H1 (cell line): ENCODE results near the gene CHCHD6. TPM values are rescaled to one million over a fixed set of nuclear protein-coding genes. Genes with fewer than 3 reads are reported as not detected.

Experiments
- CTCF ChIA-PET: fragments of 300-600 bp; sonication (Branson Sonifier 250); formaldehyde crosslinking; loops from one replicate; lab custom pipeline; 2021; ENCODE audit not compliant: partially characterized antibody; lab: Charles Lee
- POLR2A ChIA-PET: fragments of 300-600 bp; sonication (Branson Sonifier 250); formaldehyde crosslinking; loops from one replicate; lab custom pipeline; 2021; ENCODE audit warnings: inconsistent platforms; ENCODE audit not compliant: partially characterized antibody; lab: Charles Lee
- DNase-seq, 2 experiments: peaks; one replicate each; pipeline versions ENCODE4 v3.0.0 to v3.0.0-alpha.2; 2010 to 2022; ENCODE audit warnings: low spot score in 2 of 2, low read depth in 1 of 2, mixed read lengths in 1 of 2
- FAIRE-seq: peaks from 2 replicates; lab custom pipeline; 2011; peaks lifted over from hg19 to GRCh38; lab: Jason Lieb, UNC
- H2AFZ ChIP-seq: 2 replicates; pipeline ENCODE4 v1.8.1; 2012; ENCODE audit warnings: low read length, inconsistent platforms
- H2AK5ac ChIP-seq: 2 replicates; pipeline ENCODE4 v1.6.1; 2013; ENCODE audit warnings: low read depth, low read length
- H2BK120ac ChIP-seq: replicated peaks from 2 replicates; pipeline ENCODE3; 2013; ENCODE audit warnings: low read depth, low read length, inconsistent platforms
- H2BK12ac ChIP-seq: 2 replicates; pipeline ENCODE4 v1.6.1; 2013; ENCODE audit warnings: low read depth, low read length
- H2BK15ac ChIP-seq: 2 replicates; pipeline ENCODE4 v1.6.1; 2013; ENCODE audit warnings: low read length
- H2BK20ac ChIP-seq: 2 replicates; pipeline ENCODE4 v1.6.1; 2013; ENCODE audit warnings: low read length
- H2BK5ac ChIP-seq: 2 replicates; pipeline ENCODE4 v1.6.1; 2013; ENCODE audit warnings: low read depth, low read length
- H3K14ac ChIP-seq: 2 replicates; pipeline ENCODE4 v1.6.1; 2013; ENCODE audit warnings: inconsistent platforms; ENCODE audit not compliant: insufficient read length
- H3K18ac ChIP-seq: 2 replicates; pipeline ENCODE4 v1.6.1; 2013; ENCODE audit warnings: low read length; ENCODE audit errors: extremely low read depth
- H3K23ac ChIP-seq: 2 replicates; pipeline ENCODE4 v1.6.1; 2013; ENCODE audit warnings: inconsistent platforms; ENCODE audit not compliant: insufficient read length
- H3K23me2 ChIP-seq: 2 replicates; pipeline ENCODE4 v1.6.1; 2013; ENCODE audit warnings: low read depth, low read length
- H3K27ac ChIP-seq: 2 replicates; pipeline ENCODE4 v1.6.1; 2011; ENCODE audit warnings: low read depth, low read length, inconsistent platforms
- H3K27me3 ChIP-seq, 4 experiments: replicated peaks in 1 of 4; 1 replicate in 1 of 4; 2 replicates in 3 of 4; pipeline versions ENCODE4 v1.6.1 to v1.8.1; 2011 to 2013; ENCODE audit warnings: low read length in 3 of 4, mild to moderate bottlenecking in 3 of 4, inconsistent platforms in 2 of 4, mixed read lengths in 2 of 4, moderate library complexity in 1 of 4; ENCODE audit not compliant: control insufficient read depth in 3 of 4, insufficient read depth in 3 of 4; ENCODE audit errors: extremely low read depth in 1 of 4
- H3K36me3 ChIP-seq, 4 experiments: 2 replicates each; pipeline versions ENCODE4 v1.6.1 to v1.8.1; 2011 to 2013; ENCODE audit warnings: mild to moderate bottlenecking in 4 of 4, low read length in 3 of 4, moderate library complexity in 2 of 4, control low read depth in 1 of 4, inconsistent platforms in 1 of 4; ENCODE audit not compliant: insufficient read depth in 4 of 4, control insufficient read depth in 2 of 4
- H3K4ac ChIP-seq: replicated peaks from 2 replicates; pipeline ENCODE3; 2013; ENCODE audit warnings: low read length, low read depth, mixed read lengths, inconsistent platforms; ENCODE audit not compliant: insufficient read length
- H3K4me1 ChIP-seq, 4 experiments: replicated peaks in 1 of 4; 1 replicate in 1 of 4; 2 replicates in 3 of 4; pipeline versions ENCODE4 v1.6.1 to v1.8.1; 2011 to 2013; ENCODE audit warnings: low read length in 3 of 4, inconsistent platforms in 2 of 4, mixed read lengths in 1 of 4; ENCODE audit not compliant: insufficient read depth in 4 of 4, control insufficient read depth in 3 of 4
- H3K4me2 ChIP-seq, 2 experiments: 2 replicates each; pipeline versions ENCODE4 v1.6.1 to v1.8.1; 2011 to 2013; ENCODE audit warnings: low read depth in 2 of 2, low read length in 2 of 2, control low read depth in 1 of 2, inconsistent platforms in 1 of 2, mild to moderate bottlenecking in 1 of 2; ENCODE audit not compliant: insufficient read depth in 1 of 2
- H3K4me3 ChIP-seq, 4 experiments: fragments of 200-600, 300-600 bp in 1 of 4; sonication (generic), shearing (Covaris generic), sonication (Bioruptor Twin) in 1 of 4; 2 replicates each; pipeline versions ENCODE4 v1.5.1 to v1.8.1; 2011 to 2016; ENCODE audit warnings: low read length in 4 of 4, low read depth in 3 of 4, control low read depth in 2 of 4, inconsistent platforms in 2 of 4, mild to moderate bottlenecking in 2 of 4, mixed read lengths in 1 of 4, moderate library complexity in 1 of 4; ENCODE audit not compliant: insufficient read depth in 2 of 4; ENCODE audit errors: extremely low read depth in 1 of 4
- H3K56ac ChIP-seq: replicated peaks from 2 replicates; pipeline ENCODE3; 2013; ENCODE audit warnings: low read depth, mild to moderate bottlenecking, mixed read lengths, low read length, inconsistent platforms; ENCODE audit not compliant: insufficient read length
- H3K79me1 ChIP-seq: 2 replicates; pipeline ENCODE4 v1.6.1; 2013; ENCODE audit warnings: low read depth, low read length, control low read depth
- H3K79me2 ChIP-seq, 2 experiments: 2 replicates each; pipeline versions ENCODE4 v1.6.1 to v1.8.1; 2012 to 2013; ENCODE audit warnings: low read length in 2 of 2, mild to moderate bottlenecking in 2 of 2, inconsistent platforms in 1 of 2; ENCODE audit not compliant: insufficient read depth in 2 of 2, control insufficient read depth in 1 of 2
- H3K9ac ChIP-seq, 4 experiments: replicated peaks in 1 of 4; 1 replicate in 1 of 4; 2 replicates in 3 of 4; pipeline versions ENCODE4 v1.6.1 to v1.8.1; 2011 to 2013; ENCODE audit warnings: low read depth in 3 of 4, low read length in 3 of 4, control low read depth in 2 of 4, mild to moderate bottlenecking in 2 of 4, moderate library complexity in 2 of 4, inconsistent platforms in 1 of 4; ENCODE audit errors: extremely low read depth in 1 of 4
- H3K9me3 ChIP-seq, 2 experiments: 2 replicates each; pipeline versions ENCODE4 v1.6.1 to v1.8.1; 2012 to 2013; ENCODE audit warnings: mild to moderate bottlenecking in 2 of 2, moderate library complexity in 2 of 2, control low read depth in 1 of 2, inconsistent platforms in 1 of 2, low read depth in 1 of 2, low read length in 1 of 2, mixed read lengths in 1 of 2; ENCODE audit not compliant: insufficient read depth in 2 of 2
- H4K20me1 ChIP-seq, 2 experiments: replicated peaks in 1 of 2; 2 replicates each; pipeline versions ENCODE3 to v1.8.1; 2011 to 2013; ENCODE audit warnings: inconsistent platforms in 2 of 2, low read length in 2 of 2, mild to moderate bottlenecking in 1 of 2; ENCODE audit not compliant: insufficient read depth in 2 of 2, control insufficient read depth in 1 of 2
- H4K5ac ChIP-seq: 2 replicates; pipeline ENCODE4 v1.6.1; 2013; ENCODE audit warnings: low read length, low read depth, mixed read lengths, inconsistent platforms; ENCODE audit not compliant: insufficient read length
- H4K8ac ChIP-seq: 2 replicates; pipeline ENCODE4 v1.8.0; 2013; ENCODE audit warnings: mild to moderate bottlenecking, moderate library complexity, low read length, inconsistent platforms; ENCODE audit not compliant: insufficient read depth; ENCODE audit errors: extremely low read depth
- H4K91ac ChIP-seq: replicated peaks from 2 replicates; pipeline ENCODE3; 2013; ENCODE audit warnings: low read length, mixed read lengths, inconsistent platforms; ENCODE audit not compliant: insufficient read length
- ATF2 ChIP-seq: IDR thresholded peaks from 2 replicates; pipeline ENCODE4 v1.6.1; 2012; ENCODE audit warnings: low read length, inconsistent platforms
- CEBPB ChIP-seq: IDR thresholded peaks from 2 replicates; pipeline ENCODE4 v1.6.1; 2012; ENCODE audit warnings: low read depth, low read length
- FOSL1 ChIP-seq: IDR thresholded peaks from 2 replicates; pipeline ENCODE4 v1.6.1; 2011; ENCODE audit warnings: mild to moderate bottlenecking, low read depth, low read length, moderate library complexity; ENCODE audit not compliant: insufficient read depth
- HDAC2 ChIP-seq, 2 experiments: fragments of 300-600 bp in 1 of 2; sonication (generic) in 1 of 2; IDR thresholded peaks; 2 replicates each; pipeline ENCODE4 v1.6.1; 2011 to 2012; ENCODE audit warnings: low read depth in 2 of 2, low read length in 2 of 2, mild to moderate bottlenecking in 2 of 2, moderate library complexity in 2 of 2, borderline replicate concordance in 1 of 2, inconsistent platforms in 1 of 2
- POLR2A ChIP-seq, 2 experiments: IDR thresholded peaks; 1 replicate in 1 of 2; 2 replicates in 1 of 2; pipeline ENCODE4 v1.6.1; 2011; ENCODE audit warnings: low read depth in 2 of 2, low read length in 2 of 2, mild to moderate bottlenecking in 2 of 2; ENCODE audit errors: control extremely low read depth in 1 of 2
- SIRT6 ChIP-seq: IDR thresholded peaks from one replicate; pipeline ENCODE4 v1.7.1; 2012; ENCODE audit warnings: low read length, inconsistent platforms
- SP1 ChIP-seq: IDR thresholded peaks from 2 replicates; pipeline ENCODE4 v1.6.1; 2011; ENCODE audit warnings: low read depth, low read length
- TAF1 ChIP-seq: IDR thresholded peaks from 2 replicates; pipeline ENCODE4 v1.6.1; 2011; ENCODE audit warnings: mild to moderate bottlenecking, low read depth, low read length
- TEAD4 ChIP-seq: IDR thresholded peaks from 2 replicates; pipeline ENCODE4 v1.6.1; 2012; ENCODE audit warnings: low read depth, low read length, inconsistent platforms, mixed read lengths
- USF2 ChIP-seq: IDR thresholded peaks from 2 replicates; pipeline ENCODE4 v1.6.1; 2011; ENCODE audit warnings: low read length, improper control_type of control experiment
- WGBS, 2 experiments: shearing (Covaris generic) in 1 of 2; methylation state at CpG; one replicate each; pipeline versions ENCODE4 v1.1.6 to v1.1.7; 2013 to 2015; ENCODE audit warnings: low lambda C conversion rate in 2 of 2, mixed read lengths in 2 of 2, inconsistent platforms in 1 of 2, low coverage in 1 of 2, missing lambda C conversion rate in 1 of 2; ENCODE audit not compliant: insufficient replicate concordance in 2 of 2, insufficient coverage in 1 of 2, insufficient read length in 1 of 2; ENCODE audit errors: extremely low coverage in 1 of 2, missing lambda C conversion rate in 1 of 2; 5-methylcytosine and 5-hydroxymethylcytosine counted together
- polyA plus RNA-seq, 7 experiments: library from polyadenylated mRNA; depleted of rRNA in 3 of 7; stranded (reverse) in 5 of 7; unstranded in 2 of 7; fragments of >200 nt in 5 of 7; fragments of 200-250 nt in 2 of 7; gene quantifications; 1 replicate in 5 of 7; 2 replicates in 1 of 7; 4 replicates in 1 of 7; pipeline versions ENCODE4 v1.2.1 to v1.2.3, GENCODE V29; 2011 to 2013; ENCODE audit warnings: missing spikeins in 2 of 7, mixed read lengths in 2 of 7
- total RNA-seq: library from RNA; stranded (reverse); fragmentation: NEBNext Ultra II Directional; extraction: Animal tissue kit (Norgen Biotek cat#: 25700); gene quantifications from 2 replicates; pipeline ENCODE4 v1.2.1, GENCODE V29; 2021

Gene CHCHD6
- total and polyA plus RNA-seq, 2 of the 8 experiments (the other 6 are each of a cell fraction or from before 2014, with no cell fraction given): 32.4 to 37.6 TPM

DNA sequence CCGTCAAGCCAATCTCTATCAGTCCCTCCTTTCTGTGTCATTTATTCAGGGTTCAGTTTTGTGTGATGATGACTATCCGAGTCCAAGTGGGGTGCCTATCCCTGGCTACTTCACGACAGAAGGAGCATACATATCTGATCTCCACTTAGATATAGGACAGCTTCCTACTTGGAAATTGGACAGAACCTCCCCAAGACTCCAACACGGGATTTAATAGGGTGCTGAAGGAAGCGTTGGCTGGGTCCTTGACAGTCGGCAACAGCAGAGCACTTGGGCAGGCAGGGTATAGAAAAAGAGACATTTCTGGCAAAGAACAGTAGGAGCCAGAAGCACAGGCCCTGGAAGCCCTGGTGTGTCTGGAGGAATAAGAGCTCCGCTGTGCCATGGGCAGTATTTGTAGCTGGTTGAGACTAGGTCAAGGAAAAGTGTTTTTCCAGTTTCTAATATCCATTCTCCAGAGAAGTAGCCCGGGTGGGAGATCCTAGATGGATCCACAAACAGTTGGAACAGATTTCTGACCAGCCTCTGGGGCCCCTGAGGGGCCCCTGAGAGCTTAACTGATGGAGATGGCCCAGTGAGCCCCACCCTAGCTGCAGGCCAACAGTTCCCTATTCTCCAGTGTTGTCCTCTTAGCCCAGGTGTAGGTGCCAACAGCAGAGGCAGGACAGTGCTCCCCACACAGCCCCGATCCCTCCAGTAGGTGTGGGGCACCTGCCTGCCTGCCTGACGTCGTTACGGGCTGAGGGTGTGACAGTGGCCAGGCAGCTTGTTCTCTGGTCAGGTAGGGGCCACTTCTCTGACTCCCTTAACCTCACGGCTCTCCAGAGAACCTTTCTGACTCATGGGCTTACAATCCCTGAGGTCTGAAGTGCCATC is 130.8 kb downstream of the CHCHD6 start:
- H3K79me1 ChIP-seq: no peaks in the 10 kb centered on the region; the same call in 1 of the 2 replicates
- no peak overlapping the region for H3K18ac ChIP-seq
- H4K20me1 ChIP-seq: peaks cover 0 to 3% of the 10 kb centered on the region in 2 experiments
- no peak overlapping the region for H3K9ac ChIP-seq
- FAIRE-seq: no peak
- no peak overlapping the region for H2AFZ ChIP-seq
- H3K9me3 ChIP-seq: no peaks in the 10 kb centered on the region
- H4K91ac ChIP-seq: no peak overlapping the region
- H3K14ac ChIP-seq: no peak overlapping the region
- no peak overlapping the region for H4K5ac ChIP-seq
- H2BK120ac ChIP-seq: no peak overlapping the region
- WGBS, 2 experiments: 86% methylated on average over 10 of the region's 13 CpGs; no CpG with 5 or more reads in 1 of the 2 experiments
- H2BK12ac ChIP-seq: no peak overlapping the region
- DNase-seq: no peak
- no peaks in the 10 kb centered on the region for H3K27me3 ChIP-seq
- no peak overlapping the region for H2BK20ac ChIP-seq
- no peak overlapping the region for H2BK5ac ChIP-seq
- H3K56ac ChIP-seq: no peak overlapping the region
- H3K4me3 ChIP-seq: no peak overlapping the region
- no peaks in the 10 kb centered on the region; a peak in 1 of 7 replicates for H3K4me1 ChIP-seq
- H3K23me2 ChIP-seq: no peaks in the 10 kb centered on the region
- no peaks in the 10 kb centered on the region for H3K79me2 ChIP-seq
- no peak overlapping the region for H2BK15ac ChIP-seq
- no peak overlapping the region for H4K8ac ChIP-seq
- no peak overlapping the region for H3K4me2 ChIP-seq
- no peak overlapping the region for H3K27ac ChIP-seq
- no peak overlapping the region for H3K23ac ChIP-seq
- POLR2A ChIA-PET: interaction anchor here (0.6 to 3.3 kb wide), 2 partner anchors 16 to 147 kb away, joined by 3 to 17 read pairs; no protein-coding TSS in a partner anchor
- CTCF ChIA-PET: interaction anchor here (0.8 to 2.1 kb wide), 13 partner anchors 8 to 562 kb away, joined by 3 to 7 read pairs (median 4); no protein-coding TSS in a partner anchor
- no peak overlapping the region for H3K4ac ChIP-seq
- H2AK5ac ChIP-seq: no peak overlapping the region
- H3K36me3 ChIP-seq: no peaks in the 10 kb centered on the region
- TF ChIP-seq SP1 (no peak), CEBPB (no peak), HDAC2 (IDR thresholded peaks at IDR 0.05; ENCODE audit: borderline replicate concordance in 1 of 2, low read depth in 2 of 2, low read length in 2 of 2) (no peak), TAF1 (no peak), USF2 (no peak), ATF2 (no peak), SIRT6 (no peak), POLR2A (IDR thresholded peaks at IDR 0.05; ENCODE audit: control extremely low read depth in 1 of 2, low read depth in 2 of 2, low read length in 2 of 2) (no peak), TEAD4 (no peak), FOSL1 (no peak)
